HG03066 (cell line): ENCODE data around the gene WDR33.
"Not testable (repeated sequence)": the region's sequence is repeated elsewhere in the genome, so short reads cannot be mapped to it uniquely, and the experiment has no call there.

Experiments used
- ATAC-seq: cut with Tn5 transposase; IDR thresholded peaks from one replicate; pipeline ENCODE4 v1.9.1; 2021; ENCODE audit warnings: low read depth; ENCODE audit not compliant: unreplicated experiment

WDR33 gene

GRCh38 chr2:127811397-127812321 is 688 bp upstream of the WDR33 start:
- peak; percentile 31 for ATAC-seq

GRCh38 chr2:127810156-127810618 is 784 bp downstream of the WDR33 start:
- ATAC-seq = no peak

GRCh38 chr2:127807678-127808353 is 3.2 kb downstream of the WDR33 start:
- no peak for ATAC-seq

GRCh38 chr2:127806860-127807259 is 4.1 kb downstream of the WDR33 start:
- ATAC-seq = not testable (repeated sequence)

- no peak for ATAC-seq
Measured at GRCh38 chr2:127805491-127805890, 5.5 kb downstream of the WDR33 start.

GRCh38 chr2:127799926-127800325 is 11.0 kb downstream of the WDR33 start:
- ATAC-seq = no peak

GRCh38 chr2:127796389-127796788 is 14.6 kb downstream of the WDR33 start:
- ATAC-seq = no peak

GRCh38 chr2:127794901-127795300 is 16.1 kb downstream of the WDR33 start:
- ATAC-seq = not testable (repeated sequence)

- no peak for ATAC-seq
Measured at GRCh38 chr2:127792805-127793204, 18.2 kb downstream of the WDR33 start.

- ATAC-seq = no peak
Measured at GRCh38 chr2:127790694-127791529, 20.1 kb downstream of the WDR33 start.

- no peak for ATAC-seq
Measured at GRCh38 chr2:127786048-127786809, 24.7 kb downstream of the WDR33 start.

GRCh38 chr2:127784965-127785518 is 25.9 kb downstream of the WDR33 start:
- no peak for ATAC-seq

- no peak for ATAC-seq
Measured at GRCh38 chr2:127783101-127783500, 27.9 kb downstream of the WDR33 start.

GRCh38 chr2:127778850-127779249 is 32.1 kb downstream of the WDR33 start:
- ATAC-seq = no peak

GRCh38 chr2:127778447-127778846 is 32.5 kb downstream of the WDR33 start:
- no peak for ATAC-seq

- no peak for ATAC-seq
Measured at GRCh38 chr2:127776122-127776780, 34.7 kb downstream of the WDR33 start.

- ATAC-seq = no peak
Measured at GRCh38 chr2:127771756-127772155, 39.2 kb downstream of the WDR33 start.

- no peak for ATAC-seq
Measured at GRCh38 chr2:127770973-127771735, 39.8 kb downstream of the WDR33 start.
